ENCODE measurements around the gene ABHD4. TPM values are rescaled to one million over a fixed set of nuclear protein-coding genes. Genes with fewer than 3 reads are reported as not detected.
"Not testable (repeated sequence)": the region's sequence is repeated elsewhere in the genome, so short reads cannot be mapped to it uniquely, and the experiment has no call there.

ABHD4 gene
- total RNA-seq, 1 donor from 2014 or later: 7.5 TPM

DNA sequence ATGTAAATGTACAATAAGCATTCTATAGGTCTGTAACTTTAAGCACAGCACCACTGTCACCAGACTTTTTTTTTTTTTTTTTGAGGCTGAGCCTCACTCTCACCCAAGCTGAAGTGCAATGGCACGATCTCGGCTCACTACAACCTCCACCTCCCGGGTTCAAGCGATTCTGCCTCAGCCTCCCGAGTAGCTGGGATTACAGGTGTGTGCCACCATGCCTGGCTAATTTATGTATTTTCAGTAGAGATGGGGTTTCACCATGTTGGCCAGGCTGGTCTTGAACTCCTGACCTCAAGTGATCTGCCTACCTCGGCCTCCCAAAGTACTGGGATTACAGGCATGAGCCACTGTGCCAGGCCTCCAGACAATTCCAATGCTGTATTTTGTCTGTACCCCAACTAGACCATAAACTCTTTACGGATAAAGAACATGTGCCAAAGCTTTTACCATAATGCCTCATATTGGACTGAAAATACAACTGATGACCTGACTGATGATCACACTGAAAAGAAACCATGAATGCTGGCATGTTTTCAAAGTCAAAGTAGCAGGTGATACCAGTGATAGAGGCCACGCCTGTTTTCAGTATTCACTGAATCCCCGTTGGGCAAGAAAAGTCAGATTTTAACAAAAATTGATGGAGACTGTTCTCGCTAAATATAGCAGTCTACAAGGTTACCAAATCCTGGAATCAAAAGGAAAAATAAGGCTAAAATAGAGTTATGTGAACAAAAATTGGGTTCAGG is 10.2 kb upstream of the ABHD4 start:
- intact Hi-C loops (cut with micrococcal nuclease): not testable (repeated sequence)

- intact Hi-C loops (cut with micrococcal nuclease): loop anchor here (1.0 kb wide), 9 partner anchors 10 to 341 kb away; partner anchors contain the start of genes ABHD4, LRP10, MRPL52 and OXA1L
Observed at GRCh38 chr14:22588526-22589095, 9.5 kb upstream of the ABHD4 start.

- intact Hi-C loops (cut with micrococcal nuclease): loop anchor here (1.0 kb wide), 9 partner anchors 9 to 340 kb away; partner anchors contain the start of genes ABHD4, LRP10, MRPL52 and OXA1L
Observed at GRCh38 chr14:22589096-22589839, 8.8 kb upstream of the ABHD4 start, which contains the start of gene DAD1. DAD1 (minus strand) TSS chr14:22589224; CDS start chr14:22589157, 67 bp downstream.

- intact Hi-C loops (cut with micrococcal nuclease): no loop called here
Observed at GRCh38 chr14:22593189-22593588, 4.9 kb upstream of the ABHD4 start.

- intact Hi-C loops (cut with micrococcal nuclease): no loop called here
Observed at GRCh38 chr14:22593601-22594000, 4.5 kb upstream of the ABHD4 start.

DNA sequence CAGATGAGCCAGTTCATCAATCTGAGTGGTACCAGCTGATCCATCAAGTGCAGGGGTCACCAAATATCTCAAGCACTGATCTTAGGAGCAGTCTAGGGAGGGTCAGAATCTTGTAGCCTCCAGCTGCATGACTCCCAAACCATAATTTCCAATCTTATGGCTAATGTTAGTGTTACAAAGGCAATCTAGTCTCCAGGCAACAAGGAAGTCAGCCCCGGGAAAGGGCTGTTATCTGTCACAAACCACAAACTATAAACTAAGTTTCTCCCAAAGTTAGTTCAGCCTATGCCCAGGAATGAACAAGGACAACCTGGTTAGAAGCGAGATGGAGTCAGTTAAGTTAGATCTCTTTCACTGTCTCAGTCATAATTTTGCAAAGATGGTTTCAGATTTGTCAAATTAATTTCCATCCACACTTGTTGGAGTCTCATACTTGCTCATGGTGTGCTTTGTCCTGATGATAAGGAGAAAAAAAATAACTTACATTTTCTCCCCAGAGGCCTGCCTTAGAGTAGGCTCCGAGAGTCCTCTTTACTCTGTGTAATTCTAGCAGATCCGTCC is 3.9 kb upstream of the ABHD4 start:
- intact Hi-C loops (cut with micrococcal nuclease): no loop called here

GRCh38 chr14:22596354-22596879 is 1.7 kb upstream of the ABHD4 start:
- intact Hi-C loops (cut with micrococcal nuclease): no loop called here

DNA sequence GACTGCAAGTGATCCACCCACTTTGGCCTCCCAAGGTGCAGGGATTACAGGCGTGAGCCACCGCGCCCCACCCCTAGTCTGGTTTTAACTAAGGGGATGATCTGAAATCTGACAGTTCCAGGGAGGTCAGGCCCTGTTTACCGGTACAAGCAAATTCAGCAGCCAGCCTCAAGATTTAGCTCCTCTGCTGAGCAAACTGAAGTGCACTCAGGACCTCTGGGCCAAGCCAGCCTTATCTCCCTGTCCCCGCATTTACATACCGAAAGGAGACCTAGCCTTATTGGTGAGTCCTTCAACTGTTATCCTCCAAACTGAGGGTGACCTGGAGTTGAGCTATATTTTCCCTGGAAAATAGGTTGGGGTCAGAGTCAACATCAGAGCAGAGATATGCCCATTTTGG is 835 bp upstream of the ABHD4 start:
- intact Hi-C loops (cut with micrococcal nuclease): no loop called here

DNA sequence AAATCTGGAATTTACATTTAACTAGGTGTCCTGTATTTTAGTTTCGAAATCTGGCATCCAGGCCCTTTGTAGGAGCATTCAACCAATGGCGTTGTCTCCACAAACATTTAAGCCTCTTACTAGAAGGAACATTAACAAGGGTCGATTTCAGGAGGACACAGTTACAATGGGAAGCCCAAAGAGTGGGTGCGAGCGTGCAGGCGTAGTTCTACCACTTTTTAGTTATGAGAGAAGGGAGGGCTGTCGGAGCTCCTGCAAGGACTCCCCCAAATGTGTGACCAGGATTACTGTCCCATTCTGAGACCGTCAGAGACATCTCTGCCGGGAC is 365 bp upstream of the ABHD4 start:
- intact Hi-C loops (cut with micrococcal nuclease): loop anchor here (1.0 kb wide), 1 partner anchor 8 kb away; the partner anchor contains the start of gene DAD1

DNA sequence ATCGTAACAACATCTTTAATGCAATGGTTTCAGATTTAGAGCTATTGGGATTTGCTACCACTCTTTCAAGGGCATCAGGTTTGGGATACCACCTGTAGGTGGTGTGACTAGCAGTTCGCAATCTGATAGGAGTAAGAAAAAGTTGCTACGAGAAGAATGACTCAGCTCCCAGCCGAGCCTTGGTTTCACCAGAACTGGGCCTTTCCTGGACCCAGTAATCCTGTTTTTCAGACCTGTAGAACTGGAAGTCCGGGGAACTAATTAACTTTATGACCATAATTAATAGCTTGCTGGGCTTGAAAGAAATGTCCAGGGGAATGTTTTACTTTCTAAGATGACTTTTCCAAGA is 770 bp downstream of the ABHD4 start:
- intact Hi-C loops (cut with micrococcal nuclease): loop anchor here (1.0 kb wide), 1 partner anchor 10 kb away; the partner anchor contains the start of gene DAD1

- intact Hi-C loops (cut with micrococcal nuclease): no loop called here
Observed at GRCh38 chr14:22599349-22599748, 1.2 kb downstream of the ABHD4 start.

DNA sequence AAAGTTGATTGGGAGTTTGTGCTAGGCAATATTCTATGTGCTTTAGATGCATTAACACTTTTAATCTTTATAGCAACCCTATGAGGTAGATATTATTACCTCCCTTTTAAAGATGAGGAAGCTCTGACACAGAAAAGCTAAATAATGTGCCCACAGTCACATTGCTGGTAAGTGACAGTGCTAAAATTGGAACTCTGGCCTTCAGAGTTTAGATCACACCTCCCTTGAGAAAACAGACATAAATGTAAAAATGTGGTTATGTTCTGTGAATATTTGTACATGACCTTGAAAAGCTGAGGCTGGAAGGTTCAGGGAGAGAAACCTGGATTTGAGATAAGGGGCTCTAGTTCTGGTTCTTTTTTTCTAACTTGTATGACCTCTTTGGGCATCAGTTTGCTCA is 1.9 kb downstream of the ABHD4 start:
- intact Hi-C loops (cut with micrococcal nuclease): no loop called here

DNA sequence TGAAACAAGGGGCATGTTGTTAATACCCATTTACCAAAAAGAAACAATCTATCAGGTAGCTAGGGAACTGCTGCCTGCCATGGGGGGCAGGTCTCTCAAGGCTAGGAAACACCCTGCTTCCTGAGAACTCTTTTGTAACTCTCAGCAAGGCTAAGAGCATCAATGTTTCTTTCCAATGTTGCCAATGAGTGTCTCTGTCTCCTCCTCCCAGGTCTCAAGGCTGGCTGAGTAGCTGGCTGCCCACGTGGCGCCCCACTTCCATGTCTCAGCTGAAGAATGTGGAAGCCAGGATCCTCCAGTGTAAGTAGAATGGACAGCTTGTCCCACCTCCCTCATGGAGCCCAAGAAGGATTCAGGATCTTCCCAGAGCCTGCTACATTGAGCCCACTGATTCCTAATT is 3.4 kb downstream of the ABHD4 start:
- intact Hi-C loops (cut with micrococcal nuclease): no loop called here

DNA sequence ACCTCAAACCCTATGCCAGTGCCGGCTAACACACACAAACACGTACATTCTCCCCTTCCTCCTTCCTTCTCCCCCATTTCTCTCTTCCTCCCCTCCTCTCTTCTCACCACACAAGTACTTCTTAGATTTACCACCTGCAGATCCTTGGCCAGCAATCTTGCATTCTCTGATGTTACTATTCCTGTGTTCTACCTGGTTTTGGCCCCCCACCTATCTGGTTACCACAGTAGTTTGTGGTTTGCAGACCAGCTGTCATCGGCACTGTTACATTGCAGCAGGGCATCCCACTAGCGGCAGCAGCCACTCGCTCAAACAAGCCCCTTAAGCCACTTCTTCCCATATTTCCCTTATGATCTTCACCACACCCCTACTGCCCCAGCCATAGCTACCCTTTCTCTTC is 3.9 kb downstream of the ABHD4 start:
- intact Hi-C loops (cut with micrococcal nuclease): no loop called here

DNA sequence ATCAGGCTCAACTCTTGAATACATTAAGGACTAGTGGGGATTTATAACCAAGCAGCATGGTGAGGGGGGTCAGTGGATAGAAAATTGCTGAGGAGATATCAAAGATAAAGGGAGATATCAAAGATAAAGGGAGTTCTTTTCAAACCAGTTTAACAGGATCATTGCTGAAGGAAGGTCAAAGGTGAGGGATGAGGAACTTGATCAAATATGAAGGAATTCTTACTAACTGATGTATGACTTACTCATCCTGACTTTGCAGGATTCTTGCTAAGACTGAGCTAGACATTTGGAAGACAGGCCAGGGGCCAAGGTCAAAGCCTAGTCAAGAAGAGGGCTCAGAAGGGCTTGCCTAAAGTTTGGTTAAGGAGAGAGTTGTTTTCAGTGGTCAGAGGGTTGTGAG is 4.8 kb downstream of the ABHD4 start:
- intact Hi-C loops (cut with micrococcal nuclease): no loop called here

- intact Hi-C loops (cut with micrococcal nuclease): no loop called here
Observed at GRCh38 chr14:22606380-22606779, 8.3 kb downstream of the ABHD4 start.

- intact Hi-C loops (cut with micrococcal nuclease): no loop called here
Observed at GRCh38 chr14:22607291-22607690, 9.2 kb downstream of the ABHD4 start.

GRCh38 chr14:22610931-22611330 is 12.8 kb downstream of the ABHD4 start:
- intact Hi-C loops (cut with micrococcal nuclease): no loop called here

DNA sequence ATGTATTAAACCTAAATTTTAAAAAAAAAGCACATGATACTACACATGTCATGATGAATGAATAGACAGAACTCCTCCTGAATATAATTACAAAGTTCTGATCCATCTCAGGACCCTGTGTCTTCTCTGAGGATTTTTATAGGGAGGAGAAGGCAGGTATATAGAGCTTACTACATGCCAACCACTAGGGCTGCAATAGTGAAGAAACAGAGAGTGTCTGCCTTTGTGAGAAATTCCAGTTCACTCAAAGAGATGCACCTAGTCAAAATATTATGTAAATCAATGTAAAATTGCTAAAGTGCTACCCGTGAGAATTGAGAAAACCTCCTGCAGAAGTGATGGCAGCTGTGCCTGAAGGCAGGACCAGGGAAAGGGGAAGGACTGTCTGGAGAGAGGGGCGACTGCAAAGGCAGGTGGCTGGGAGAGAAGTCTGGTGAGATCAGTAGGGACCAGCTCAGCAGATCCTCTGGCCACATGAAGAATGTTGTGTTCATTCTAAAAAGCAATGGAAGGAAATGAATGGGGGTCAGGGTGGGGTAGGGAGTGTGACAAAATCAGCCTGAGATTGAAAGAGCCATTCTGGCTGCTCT is 15.1 kb downstream of the ABHD4 start:
- intact Hi-C loops (cut with micrococcal nuclease): no loop called here

- intact Hi-C loops (cut with micrococcal nuclease): no loop called here
Observed at GRCh38 chr14:22613736-22614239, 15.7 kb downstream of the ABHD4 start.

- intact Hi-C loops (cut with micrococcal nuclease): no loop called here
Observed at GRCh38 chr14:22614240-22614799, 16.2 kb downstream of the ABHD4 start.

All from T-helper 2 cell treated with Interferon-gamma antibody and Interleukin-4, amounts not matched to agents 100 ng/mL and 5 ng/mL, for 36 hours (primary cell).